ENCODE data around the gene MGAT5B.
"Not testable (repeated sequence)": the region's sequence is repeated elsewhere in the genome, so short reads cannot be mapped to it uniquely, and the experiment has no call there.

MGAT5B gene

DNA sequence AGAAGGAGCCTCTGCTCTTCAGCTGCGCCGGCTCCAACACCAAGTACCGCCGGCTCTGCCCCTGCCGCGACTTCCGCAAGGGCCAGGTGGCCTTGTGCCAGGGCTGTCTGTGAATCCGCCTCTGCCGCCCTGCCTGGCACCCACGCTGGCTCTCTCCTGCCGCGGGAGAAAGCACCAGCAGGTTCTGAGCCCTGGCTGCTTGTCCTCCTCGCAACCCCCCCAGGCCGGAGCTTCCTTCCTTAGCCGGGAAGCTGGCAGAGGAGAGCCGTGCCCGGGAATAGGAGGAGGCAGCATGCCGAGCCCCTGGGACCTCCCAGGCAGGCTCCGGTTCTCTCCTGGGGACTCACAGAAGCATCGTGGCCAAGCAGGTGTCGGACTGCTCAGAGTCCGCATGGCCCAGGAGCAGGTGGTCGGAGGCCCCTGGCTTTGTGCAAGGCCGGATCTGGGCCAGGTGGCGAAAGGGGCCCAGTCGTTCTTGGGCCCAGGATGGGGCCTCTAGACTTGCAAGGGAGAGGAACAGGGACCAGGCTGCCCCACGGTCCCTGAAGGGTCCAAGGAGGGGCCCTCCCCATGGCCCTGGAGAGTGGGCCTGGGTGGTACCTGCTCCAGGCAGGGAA lies 80.6 kb downstream of the MGAT5B start:
- no peak for DNase-seq (ENCODE audit: low read depth in 4 of 4, low spot score in 1 of 4)

DNA sequence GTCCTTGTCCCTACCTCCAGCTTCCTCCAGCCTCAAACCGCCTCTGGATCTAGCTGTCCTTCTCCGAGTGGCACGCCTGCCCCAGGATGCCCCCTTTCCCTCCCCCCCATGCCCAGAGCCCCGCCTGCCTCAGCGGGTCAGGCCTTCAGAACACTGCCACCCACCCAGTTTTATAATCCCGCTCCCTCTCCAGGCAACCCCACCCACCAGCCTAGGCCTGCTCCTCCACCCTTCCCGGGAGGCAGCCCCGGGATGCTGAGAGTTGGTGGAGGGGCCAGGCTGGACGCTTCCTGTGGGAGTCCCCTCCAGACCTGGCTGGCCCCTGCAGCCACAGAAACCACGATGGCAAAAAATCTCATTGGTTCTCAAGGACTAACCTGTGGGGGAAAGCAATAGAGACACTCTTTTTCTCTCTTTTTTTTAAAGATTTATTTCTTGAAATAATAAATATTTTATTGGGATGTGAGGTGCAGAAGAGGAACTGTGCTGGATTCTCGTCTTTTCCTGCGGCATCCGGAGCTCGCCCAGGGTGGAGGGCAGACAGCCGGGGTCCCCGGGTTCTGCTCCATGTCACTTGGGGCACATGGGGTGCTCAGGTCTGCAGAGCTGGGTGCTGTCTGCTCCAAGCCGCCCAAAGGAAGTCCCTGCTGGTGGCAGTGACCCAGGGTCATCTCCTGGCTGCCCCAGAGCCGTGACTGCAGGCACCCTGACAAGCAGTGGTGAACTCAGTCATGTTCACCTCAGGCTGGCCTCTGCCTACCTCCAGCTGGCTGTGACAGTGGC lies 81.9 kb downstream of the MGAT5B start:
- DNase-seq (ENCODE audit: low read depth in 4 of 4, low spot score in 1 of 4): no peak

- no peak for DNase-seq (ENCODE audit: low read depth in 4 of 4, low spot score in 1 of 4)
Measured at GRCh38 chr17:76951375-76951905, 83.2 kb downstream of the MGAT5B start.

- DNase-seq (ENCODE audit: low read depth in 4 of 4, low spot score in 1 of 4): no peak
Measured at GRCh38 chr17:76952402-76952801, 84.2 kb downstream of the MGAT5B start.

DNA sequence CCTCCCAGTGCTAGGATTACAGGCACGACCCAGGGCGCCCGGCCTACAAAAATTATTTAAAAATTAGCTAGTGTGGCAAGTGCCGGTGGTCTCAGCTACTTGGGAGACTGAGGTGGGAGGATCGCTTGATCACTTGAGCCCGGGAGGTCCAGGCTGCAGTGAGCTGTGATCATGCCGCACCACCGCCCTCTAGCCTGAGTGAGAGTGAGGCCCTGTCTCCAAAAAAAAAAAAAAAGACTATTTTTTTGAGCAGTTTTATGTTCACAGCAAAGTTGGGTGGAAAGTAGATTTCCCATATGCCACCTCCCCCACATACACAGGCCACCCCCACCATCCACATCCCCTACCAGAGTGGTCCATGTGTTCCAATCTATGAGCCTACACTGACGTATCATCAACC lies 84.9 kb downstream of the MGAT5B start:
- no peak for DNase-seq (ENCODE audit: low read depth in 4 of 4, low spot score in 1 of 4)

GRCh38 chr17:76953946-76954345 lies 85.7 kb downstream of the MGAT5B start:
- DNase-seq (ENCODE audit: low read depth in 4 of 4, low spot score in 1 of 4): no peak

DNA sequence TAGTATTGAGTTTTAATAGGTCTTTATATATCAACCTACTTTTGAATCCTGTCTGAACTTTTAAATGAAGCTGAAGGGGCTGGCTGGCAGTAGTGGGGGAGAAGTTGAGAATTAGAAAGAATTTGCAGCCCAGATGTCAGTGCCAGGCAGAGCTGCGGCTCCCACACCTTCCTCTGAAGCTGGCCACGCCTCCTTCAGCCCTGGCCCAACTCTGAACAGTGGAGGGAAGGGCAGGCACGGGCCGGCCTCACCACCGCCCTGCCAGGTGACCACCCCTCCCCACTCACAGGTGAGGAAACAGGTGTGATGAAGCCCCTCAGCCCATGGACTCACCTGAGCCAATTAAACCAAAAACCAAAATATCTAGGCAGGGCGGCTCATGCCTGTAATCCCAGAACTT lies 87.0 kb downstream of the MGAT5B start:
- DNase-seq (ENCODE audit: low read depth in 4 of 4, low spot score in 1 of 4): no peak

DNA sequence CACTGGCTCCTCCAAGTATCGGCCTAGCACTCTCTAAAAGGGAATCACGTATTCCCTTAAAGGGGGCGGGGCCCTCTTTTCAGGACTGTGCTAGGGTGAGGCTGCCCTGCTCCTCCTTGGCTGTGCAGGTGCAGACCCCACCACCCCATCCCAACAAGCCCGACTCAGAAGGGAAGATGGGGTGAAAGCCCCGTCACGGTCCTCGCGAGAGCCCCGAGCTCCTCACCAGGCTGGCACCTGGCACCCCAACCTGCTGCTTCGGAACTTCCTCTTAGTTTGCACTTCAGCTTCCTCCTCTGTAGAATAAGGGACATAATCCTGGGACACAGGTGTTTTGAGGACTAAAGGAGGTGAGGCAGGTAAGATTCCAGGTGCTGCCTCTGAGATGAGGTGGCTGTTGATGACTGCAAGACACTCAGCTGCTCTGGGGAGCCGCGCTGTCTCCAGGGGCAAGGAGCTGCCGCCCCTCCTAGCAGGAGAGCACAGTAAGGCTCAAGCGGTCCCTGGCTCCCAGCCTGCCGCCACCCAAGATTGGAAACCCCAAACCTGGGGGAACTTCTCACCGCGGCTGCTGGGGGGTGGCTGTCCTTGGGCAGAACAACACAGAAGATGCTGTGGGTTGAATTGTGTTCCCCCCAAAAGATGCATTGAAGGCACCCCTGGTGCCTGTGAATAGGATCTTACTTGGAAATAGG lies 88.8 kb downstream of the MGAT5B start:
- no peak for DNase-seq (ENCODE audit: low read depth in 4 of 4, low spot score in 1 of 4)

GRCh38 chr17:76957678-76958464 lies 89.7 kb downstream of the MGAT5B start:
- DNase-seq (ENCODE audit: low read depth in 4 of 4, low spot score in 1 of 4): no peak

DNA sequence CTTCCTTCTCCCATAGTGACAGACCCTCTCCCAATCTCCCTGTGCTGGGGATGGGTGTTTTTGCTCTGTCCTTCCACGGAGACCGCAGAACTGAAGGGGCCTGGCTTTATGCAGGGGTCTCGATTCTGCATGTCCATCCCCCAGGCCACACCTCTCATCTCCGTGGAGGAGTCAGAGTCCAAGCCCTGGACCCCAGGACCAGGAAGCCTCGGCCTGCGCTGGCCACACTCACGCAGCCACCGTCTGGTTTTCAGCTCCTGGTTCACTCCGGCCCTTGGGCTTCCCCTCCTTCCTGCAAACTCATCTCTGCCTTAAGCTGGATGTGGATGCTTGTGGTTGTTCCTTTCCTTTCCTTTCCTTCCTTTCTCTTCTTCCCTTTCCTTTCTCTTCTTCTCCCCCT lies 90.8 kb downstream of the MGAT5B start:
- no peak for DNase-seq (ENCODE audit: low read depth in 4 of 4, low spot score in 1 of 4)

- no peak for DNase-seq (ENCODE audit: low read depth in 4 of 4, low spot score in 1 of 4)
Measured at GRCh38 chr17:76961869-76962268, 93.7 kb downstream of the MGAT5B start.

DNA sequence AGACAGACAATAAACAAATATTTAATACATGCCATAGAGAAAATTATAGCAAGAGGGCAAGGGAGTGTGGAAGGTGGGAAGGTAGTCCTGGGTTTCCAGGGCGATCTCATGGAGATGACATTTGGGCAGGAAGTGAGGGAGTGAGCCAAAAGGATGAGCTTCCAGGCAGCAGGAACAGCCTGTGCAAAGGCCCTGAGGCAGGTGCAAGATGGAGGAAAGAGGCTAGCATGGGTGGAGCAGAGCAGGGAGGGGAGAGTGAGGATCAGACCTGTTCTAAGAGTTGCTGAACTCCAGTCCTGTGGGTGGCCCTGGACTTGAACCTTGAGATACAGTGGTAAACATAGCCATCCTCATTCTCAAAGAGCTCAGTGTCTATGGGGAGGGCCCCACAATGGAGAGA lies 94.7 kb downstream of the MGAT5B start:
- DNase-seq (ENCODE audit: low read depth in 4 of 4, low spot score in 1 of 4): no peak

- no peak for DNase-seq (ENCODE audit: low read depth in 4 of 4, low spot score in 1 of 4)
Measured at GRCh38 chr17:76966016-76966415, 97.8 kb downstream of the MGAT5B start.

- no peak for DNase-seq (ENCODE audit: low read depth in 4 of 4, low spot score in 1 of 4)
Measured at GRCh38 chr17:76966486-76967181, 98.4 kb downstream of the MGAT5B start.

GRCh38 chr17:76967762-76968161 lies 99.6 kb downstream of the MGAT5B start:
- no peak for DNase-seq (ENCODE audit: low read depth in 4 of 4, low spot score in 1 of 4)

DNA sequence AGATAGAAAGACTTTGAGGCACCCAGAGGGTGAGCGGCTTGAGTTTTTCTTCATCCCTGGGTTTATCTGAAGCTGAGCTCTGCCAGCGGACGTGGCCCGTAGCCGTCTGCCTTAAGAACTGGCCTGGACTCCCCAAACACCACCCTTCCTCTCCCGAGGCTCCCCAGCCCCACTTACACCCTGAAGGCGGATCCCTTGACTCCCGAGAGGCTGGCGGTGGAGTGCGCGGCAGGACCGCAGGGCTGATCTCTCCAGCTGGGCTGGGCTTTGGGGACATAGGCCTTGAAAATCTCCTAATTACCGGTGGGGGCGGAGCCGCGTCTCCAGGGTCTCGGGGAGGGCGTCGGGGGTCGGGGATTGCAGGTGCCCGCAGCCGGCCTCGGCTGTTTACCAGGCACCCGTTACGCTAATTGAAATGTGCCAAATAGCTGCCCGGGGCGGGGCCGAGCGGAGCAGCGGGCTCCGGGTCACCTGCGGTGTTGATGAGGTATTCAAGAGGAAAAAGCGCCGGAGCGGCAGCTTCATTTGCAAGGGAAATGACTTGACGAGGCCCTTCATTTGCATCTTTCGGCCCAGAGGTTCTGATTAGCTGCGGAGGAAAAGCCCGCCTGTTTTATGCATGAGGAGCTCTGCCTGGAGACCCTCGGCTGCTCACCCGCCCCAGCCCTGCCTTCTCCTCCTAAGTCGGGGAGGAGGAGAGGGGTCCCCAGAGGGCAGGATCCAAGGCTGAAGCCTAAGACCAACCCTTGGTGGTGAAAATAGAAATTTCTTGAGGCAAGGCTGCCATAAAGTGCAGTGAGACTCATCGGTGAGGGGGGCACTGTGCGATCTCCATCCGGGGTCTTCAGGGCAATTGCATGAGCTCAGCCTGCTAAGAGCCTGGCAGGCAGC lies 100.7 kb downstream of the MGAT5B start:
- DNase-seq (ENCODE audit: low read depth in 4 of 4, low spot score in 1 of 4): peak in 3 of 4 experiments; percentile 7 to 46 (median 10)

DNA sequence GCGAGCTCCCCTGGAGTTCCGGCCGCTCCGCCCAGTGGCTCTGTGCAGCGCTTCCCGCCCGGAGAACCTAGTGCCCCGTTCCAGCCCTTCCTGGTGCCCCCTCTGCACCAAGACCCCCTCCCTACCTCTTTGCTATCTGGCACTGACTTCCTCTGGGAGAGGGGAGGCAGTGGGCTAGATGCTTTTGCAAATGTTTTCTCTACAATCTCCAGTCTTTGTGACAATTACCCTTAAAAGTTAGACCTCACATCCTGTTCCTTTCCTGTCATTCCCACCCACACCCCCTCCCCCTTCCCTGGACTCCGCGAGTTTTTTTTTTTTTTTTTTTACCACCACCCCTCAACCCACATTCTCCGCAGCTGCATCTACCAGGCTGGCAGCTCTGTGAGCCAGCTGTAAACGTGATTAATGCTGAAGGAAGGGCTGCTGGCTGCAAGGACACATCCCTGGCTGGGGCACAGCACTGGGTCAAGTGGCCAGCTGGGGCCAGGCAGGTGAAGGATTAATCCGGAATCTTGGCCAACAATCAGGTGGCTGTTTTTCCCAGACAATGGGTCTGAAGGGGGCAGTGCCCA lies 101.5 kb downstream of the MGAT5B start:
- no peak for DNase-seq (ENCODE audit: low read depth in 4 of 4, low spot score in 1 of 4)

DNA sequence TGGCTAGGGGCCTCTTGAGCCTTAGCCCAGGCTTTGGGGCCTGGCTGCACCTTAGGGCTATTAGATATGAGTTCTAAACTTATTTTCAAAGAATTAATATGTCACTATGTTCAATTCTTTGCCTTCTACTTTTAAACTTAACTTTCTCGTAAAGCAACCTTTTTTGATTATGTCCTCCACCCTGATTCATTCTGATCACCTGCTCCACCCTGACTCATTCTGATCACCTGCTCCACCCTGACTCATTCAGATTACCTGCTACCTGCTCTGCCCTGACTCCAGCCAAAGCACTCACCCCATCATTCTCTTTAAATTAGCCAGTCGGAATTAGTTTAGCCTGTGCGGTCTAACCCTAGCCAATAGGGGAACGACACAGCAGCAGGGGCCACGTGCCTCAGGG lies 102.0 kb downstream of the MGAT5B start:
- DNase-seq (ENCODE audit: low read depth in 4 of 4, low spot score in 1 of 4): not testable (repeated sequence)

GRCh38 chr17:76972046-76972641 lies 103.9 kb downstream of the MGAT5B start:
- no peak for DNase-seq (ENCODE audit: low read depth in 4 of 4, low spot score in 1 of 4)

Data from stimulated activated CD4-positive, alpha-beta T cell treated with anti-CD3 and anti-CD28 coated beads, Interleukin-1b, Interleukin-23, amount 100 ng/mL, for 24 hours (primary cell).